ENCODE data around the gene MDFI.

Gene MDFI

DNA sequence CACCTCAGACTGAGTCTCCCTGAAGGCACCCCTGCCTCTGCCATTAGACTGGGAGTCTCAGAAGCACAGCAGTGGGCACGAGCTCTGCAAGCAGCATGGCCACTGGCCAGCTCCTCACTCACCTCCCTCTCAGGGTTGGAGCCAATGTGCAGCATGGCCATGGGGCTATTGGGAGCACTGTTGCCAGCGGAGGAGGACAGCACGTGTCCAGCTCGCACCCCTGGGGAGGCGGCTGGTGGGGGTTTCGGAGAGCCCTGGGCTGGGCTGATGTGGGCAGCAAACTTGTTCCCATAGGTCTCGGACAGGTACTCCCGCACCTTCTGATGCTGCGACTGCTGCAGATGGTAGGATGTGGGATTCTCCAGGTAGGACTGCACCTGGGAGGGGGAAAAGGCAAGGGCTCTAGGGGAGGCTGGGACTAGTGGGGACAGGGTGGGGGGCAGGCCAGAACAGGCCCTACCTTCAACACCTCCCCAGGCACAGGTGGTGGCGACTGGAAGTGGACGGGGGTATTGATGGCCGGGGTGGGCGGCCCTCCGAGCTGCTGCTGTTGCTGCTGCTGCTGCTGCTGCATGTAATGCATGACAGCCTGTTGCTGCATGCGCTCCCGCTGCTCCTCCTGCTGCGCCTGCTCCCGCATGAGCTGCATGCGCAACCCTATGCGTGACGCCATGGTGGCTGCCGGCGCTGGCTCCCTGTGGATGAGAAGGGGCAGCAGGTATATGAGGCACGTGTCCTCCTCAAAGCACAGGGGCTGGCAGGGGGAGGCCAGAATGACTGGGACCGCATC lies 52.5 kb downstream of the MDFI start:
- DNase-seq = no peak

DNA sequence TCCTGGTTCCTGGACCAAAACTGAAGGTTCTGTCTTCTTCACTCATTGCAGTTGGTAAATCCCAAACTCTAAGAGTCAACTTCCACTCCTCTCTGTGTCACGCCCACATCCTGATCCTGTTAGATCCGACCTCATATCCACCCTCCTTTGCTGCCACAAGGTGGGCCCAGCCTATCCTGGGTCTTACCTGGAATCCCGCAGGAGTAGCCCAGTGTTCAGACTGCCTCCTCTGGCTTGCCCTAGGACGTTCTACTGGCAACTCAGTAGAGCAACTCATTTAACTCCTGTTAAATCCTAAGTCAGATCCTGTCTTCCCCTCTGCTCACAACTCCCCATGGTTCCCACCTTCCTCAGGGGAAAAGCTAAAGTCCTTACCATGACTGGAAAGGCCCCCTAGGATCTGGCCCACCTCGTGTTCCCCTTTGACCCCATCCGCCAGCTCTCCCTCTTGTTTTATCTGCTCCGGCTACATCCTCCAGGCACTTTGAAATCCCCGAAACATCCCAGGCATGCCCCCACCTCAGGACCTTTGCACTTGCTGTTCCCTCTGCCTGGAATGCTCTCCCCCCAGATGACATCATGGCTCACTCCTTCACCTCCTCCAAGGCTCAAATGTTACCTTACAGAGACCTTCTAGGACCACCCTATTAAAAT lies 53.3 kb downstream of the MDFI start:
- DNase-seq = no peak

DNA sequence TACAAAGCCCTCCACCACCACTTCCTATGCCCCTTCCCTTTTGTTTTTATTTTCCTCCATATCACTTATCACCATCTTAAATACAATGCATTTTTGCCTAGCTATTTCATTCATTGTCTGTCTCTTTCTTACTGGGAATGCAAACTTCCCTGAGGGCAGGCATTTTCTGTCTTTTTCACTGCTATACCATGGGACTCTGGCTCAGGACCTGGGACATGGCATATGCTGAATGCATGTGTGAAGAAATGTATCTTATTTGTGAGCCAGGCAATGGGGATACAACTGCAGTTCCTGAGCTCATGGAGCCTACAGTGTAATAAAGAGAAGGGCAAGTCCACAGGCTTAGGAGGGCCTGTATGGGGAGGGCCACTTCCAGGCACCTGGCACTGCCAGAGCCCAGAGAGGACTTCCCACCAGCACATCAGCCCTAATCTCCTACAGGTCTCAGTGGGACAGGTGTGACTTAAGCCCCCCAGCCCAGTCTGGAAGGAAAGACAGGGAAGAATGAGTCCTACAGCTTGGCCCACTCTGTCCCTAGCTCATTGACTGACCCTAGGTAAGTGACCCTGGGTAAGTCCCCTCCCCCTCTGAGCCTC lies 53.9 kb downstream of the MDFI start:
- DNase-seq = no peak

DNA sequence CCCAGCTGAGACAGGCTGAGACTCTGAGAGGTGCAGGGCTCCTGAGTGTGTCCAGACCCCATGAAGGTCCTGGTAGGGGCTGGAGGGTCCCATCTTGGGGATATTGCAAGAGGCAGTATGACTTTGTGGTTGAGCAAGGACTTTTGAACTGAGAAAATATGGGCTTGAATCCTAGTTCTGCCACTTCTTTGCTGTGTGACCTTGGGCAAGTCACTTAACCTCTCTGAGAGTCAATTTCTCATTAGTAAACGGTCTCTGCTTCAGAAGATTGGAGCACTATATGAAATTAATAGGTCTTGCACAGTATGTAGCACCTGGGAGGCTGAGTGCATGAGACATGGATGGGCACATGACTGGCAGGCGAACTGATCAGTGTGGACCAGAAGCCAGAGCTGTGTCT lies 54.5 kb downstream of the MDFI start:
- no peak for DNase-seq

DNA sequence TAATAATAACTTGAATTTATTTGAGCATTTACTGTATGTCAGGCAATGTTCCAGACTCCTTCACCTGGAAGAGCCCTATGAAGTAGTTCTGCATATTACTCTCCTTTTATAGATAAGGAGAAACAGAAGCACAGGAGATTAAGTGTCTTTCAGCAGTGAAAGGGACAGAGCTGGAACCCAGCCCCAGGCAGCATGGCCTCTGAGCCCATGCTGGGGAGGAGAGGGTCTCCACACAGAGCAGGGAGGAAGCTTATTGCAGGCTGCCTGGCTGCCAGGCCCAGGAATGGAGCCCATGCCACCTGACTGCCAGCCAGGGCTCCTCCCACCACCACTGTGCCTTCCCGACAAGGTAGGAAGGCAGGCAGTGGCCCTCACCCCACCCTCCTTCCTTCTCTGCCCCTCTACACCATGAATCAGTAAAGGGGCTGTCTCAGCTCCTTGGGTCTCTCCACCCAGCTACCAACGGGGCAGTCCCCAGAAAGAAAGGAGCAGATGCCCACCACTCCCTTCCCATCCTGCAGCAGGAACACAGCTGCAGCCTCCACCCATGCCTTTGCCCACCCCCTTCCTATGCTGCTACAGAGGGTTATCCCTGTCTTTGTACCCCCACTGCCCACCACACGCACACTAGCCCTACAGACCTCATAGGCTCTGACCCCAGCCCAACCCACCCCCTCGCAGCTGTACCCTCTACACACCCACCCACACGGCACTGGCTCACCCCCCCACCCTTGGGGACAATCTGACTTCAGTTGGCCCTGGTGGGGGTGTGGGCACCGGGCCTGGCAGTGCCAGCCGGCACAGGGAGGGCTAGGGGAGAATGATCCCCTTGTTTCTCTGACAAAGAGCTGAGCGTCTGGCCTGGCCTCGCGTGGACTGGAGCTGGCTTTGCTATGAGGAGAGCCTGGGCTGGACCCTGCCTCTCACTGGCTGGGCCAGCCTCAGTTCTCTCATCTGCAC lies 55.3 kb downstream of the MDFI start:
- no peak for DNase-seq

DNA sequence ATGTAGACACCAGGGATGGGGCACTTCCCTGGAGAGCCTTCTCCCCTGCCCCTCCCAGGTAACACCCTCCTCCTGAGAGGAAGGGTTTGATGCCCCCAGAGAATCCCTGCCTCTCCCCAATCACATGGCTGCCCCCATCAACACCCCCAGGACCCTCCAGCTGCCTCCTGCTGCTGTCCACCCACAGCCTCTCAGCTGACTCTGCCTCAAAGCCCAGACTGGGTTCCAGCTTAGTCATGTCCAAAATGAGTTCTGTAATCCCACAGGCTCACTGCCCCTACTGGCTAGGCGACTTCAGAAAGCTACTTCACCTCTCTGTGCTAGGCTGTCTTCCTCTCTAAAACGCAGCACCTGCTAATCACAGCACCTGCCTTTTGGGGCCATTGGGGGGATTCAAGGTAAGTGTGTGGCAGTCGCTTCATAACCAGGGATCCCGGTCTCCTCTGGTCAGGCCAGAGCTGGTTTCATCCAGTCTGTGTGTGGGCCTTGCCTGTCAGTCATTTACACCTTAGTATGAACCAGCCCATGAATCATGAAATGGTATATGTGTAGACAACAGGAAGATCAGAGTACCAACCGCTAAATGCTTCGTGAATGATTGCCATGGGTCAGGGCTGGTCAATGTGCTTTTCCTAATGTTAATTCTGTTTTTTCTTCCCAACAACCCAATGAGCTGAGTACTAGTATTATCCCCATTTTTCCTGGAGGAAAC lies 56.7 kb downstream of the MDFI start:
- DNase-seq = no peak

DNA sequence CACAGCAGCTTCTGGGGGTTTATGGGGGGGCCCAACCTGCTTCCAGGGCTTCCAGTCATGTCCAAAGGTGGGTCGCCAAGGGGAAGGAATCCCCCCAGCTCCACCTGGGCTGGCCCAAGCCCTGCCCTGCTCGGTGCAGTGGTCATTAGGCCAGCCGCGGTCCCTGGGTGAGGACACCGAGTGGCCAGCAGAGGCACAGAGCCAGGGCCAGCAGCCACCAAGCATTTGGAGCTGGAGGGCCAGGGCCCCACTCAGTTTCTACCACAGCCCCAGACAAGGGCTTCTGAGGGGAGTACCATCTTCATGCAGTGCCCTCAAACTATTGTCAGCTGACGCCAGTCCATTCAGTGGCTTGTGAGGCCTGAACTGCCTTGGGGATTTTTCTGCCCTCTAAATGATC lies 57.6 kb downstream of the MDFI start:
- DNase-seq = no peak

DNA sequence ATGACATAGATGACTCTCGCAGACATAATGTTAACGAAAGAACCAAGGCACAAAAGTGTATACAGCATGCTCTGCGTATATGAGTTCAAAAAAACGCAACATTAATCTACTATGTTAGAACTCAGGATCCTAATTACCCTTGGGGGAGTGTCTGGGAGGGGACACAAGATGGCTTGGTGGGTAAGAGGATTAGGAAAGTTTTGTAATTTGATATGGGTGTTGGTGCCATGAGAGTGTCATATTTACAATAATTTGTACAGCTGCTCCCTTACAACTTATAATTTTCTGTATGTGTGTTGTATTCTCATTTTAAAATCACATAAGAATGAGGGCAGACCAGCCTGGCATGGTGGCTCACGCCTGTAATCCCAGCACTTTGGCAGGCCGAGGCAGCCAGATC lies 58.5 kb downstream of the MDFI start:
- no peak for DNase-seq

DNA sequence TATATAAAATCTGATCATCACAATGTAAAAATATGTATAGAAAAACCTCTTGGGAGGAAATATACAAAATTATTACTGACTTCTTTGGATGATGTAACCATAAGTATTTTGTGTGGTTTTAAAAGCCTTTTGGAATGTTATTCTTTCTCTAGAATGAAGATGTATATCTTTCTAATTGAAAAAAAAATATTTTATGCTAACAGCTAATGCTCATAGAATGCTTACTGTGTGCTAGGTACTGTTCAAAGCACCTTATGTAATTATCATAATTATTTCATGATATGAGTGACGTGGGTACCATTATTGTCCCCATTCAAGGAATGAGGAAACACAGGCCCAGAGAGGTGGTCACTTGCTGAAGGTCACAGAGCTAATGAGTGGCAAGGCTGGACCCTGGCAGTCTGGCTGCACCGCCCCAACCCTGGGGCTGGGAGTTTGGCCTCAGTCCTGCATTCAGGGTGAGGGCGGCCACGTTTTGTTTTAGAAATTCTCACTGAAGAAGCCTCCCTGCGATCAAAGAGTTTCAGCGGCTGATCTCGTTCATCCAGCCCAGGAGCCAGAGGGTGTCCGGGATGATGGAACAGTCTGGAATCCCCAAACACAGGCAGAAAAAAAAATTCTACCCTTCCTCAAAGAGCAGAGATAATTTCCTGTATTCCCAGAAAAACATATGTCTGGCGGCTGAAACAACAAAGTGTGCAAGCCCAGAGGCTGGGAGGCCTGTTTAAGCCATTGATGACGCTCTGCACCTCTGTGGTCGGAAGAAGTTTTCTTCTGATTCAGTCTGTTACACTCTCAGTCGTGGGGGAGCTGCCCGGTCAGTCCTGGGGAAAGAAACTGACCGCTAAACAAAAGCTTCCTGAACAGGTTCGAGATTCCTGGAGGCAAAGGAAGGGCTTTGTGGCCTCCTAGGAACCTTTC lies 59.9 kb downstream of the MDFI start:
- DNase-seq = no peak

DNA sequence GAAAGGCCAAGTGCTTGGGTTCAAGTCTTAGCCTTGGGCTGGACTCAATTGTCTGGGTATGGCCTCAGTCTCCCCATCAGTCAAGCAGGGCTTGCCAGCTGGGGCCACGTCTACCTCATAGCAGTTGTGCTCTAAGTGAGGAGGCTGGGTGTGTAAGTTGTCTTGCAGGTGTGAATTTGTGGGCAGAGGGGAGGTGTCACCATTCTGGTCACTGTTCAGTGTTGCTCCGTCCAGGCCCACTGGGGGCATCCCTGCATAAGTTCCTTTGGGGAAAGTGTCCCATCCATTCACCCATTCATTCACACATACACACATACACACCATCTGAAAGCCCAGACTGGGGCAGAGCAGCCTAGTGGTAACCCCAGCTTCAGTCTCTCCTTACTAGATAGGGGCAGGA lies 60.8 kb downstream of the MDFI start:
- no peak for DNase-seq

DNA sequence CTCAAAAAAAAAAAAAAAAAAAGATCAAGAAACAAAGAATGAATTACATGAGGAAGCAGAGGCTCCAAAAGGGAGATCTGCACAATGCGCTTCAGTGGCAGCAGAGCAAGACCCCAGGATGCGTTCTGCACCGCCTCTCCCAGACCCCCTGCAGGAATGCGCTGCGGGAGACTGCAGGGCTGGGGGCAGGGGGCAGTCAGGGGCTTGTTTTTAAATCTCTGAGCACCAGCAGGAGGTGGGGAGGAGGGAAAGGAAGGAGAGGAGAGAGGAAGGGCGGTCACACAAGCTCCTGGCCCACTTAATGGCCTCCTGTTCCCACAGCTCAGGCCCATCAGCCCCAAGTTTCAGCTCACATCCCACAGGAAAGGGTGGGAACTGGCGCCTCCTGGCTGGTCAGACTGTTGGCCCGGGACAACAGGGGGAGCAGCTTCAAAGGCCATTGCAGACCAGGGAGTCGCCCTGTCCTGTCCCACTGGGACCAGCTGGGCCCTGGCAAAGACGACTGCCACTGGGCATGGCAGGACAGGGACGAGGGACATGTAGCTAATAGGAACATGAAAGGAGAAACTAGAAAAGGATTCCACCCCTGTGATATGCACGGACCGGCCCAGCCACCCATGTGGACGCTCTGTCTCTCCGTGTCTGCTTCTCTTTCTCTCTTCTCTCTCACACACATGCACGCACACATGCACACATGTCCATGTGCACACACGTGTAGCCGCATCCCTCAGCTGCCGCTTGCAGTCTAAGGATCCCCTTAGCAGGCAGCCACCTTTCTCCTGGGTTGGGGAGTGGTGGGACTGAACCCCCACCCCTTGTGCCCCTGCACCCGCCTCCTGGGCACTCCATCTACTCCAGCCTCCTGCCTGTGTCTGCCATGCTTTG lies 62.4 kb downstream of the MDFI start:
- DNase-seq = no peak

DNA sequence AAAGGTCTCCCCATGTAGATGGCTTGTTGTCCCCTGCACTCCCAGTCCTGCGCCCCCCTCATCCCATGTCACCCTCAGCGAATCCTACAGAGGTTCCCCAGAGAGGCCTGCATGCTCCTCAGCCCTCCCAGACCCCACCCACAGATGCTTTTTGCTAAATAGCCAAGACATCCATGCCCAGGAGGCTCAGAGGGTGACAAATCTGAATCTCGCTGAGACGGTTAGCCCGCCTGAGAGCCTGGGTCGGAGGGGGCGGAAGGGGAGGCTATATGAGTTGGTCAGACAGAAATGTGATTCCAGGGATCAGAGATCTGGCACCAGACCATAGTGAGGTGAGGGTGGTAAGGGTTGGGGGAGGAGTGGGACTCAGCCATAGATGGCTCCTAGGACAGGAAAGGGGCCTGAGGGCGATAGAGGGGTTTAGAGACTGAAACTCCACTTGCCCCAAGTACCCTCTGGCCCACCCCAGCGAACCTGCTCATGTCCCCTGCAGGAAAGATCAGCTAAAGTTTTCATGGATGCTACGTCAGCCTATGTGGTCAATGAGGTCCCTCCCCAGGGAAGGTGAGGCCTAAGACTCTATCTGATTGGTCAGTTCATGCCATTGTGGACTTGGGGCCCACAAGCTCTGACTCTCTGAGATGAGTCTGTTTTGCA lies 63.9 kb downstream of the MDFI start:
- DNase-seq = no peak

DNA sequence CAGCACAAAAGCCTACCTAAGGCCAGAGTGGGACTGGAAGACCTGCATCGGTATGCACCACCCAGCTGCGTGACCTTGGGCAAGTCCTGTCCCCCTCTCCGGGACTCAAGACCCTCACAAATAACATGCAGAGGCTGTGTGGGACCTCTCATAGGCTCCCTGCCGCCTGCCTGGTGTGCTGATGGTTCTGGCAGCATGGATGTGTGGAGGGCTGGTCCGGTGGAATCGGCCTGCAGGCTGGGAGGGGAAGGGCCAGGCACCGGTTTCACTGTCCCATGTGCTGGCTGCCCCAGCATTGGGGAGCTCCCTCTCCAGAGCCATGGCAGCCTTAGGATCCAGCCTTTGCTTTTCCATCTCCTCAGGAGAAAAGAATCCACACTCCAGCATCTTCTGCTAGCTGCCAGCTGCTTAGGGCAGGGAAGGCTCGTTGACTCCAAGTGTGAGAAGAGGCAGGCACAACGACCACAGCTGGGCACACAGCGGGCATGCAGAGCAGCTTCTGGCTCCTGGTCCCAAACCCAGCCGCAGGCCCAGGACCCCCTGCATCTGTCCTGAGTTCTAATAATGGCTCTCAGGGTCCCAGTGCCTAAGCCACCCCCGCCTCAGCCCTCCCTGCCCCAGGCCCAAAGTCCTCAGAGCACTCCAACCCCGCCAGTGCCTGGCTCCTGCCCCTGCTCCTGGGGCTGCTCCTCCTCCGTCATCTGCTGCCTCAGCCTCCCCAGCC lies 64.7 kb downstream of the MDFI start:
- DNase-seq = no peak

All from stimulated activated CD4-positive, alpha-beta T cell treated with anti-CD3 and anti-CD28 coated beads, Interleukin-4, amount 100 ng/mL, for 1 hour (primary cell).